NCI-H128 (cell line): ENCODE results near the gene S100PBP.

Source experiments
- DNase-seq: peaks from one replicate; lab custom pipeline; 2025; ENCODE audit not compliant: unreplicated experiment; lab: John Stamatoyannopoulos, UW

The S100PBP gene

GRCh38 chr1:32886828-32887414 is 69.5 kb downstream of the S100PBP start:
- DNase-seq: no peak

- no peak for DNase-seq
These were observed 70.2 kb downstream of the S100PBP start for GRCh38 chr1:32887623-32888022.

DNA sequence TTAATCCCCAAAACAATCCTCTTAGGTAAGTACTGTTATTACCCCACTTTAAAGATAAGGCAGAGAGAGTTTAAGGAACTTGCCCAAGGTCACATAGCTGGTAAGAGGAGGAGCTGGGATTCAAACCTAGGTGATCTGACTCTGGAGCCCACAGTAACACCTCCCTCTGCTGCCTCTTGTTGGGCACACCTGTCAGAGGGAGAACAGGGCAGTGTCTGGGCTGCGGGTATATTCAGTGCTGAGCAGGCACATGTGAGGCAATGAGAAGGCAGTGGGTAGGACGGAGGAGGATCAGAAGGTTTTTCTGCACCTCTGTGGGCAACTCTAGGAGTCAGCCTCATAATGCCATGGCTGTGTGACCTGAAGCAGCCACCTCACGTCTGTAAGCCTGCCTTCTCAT is 70.7 kb downstream of the S100PBP start:
- no peak for DNase-seq

DNA sequence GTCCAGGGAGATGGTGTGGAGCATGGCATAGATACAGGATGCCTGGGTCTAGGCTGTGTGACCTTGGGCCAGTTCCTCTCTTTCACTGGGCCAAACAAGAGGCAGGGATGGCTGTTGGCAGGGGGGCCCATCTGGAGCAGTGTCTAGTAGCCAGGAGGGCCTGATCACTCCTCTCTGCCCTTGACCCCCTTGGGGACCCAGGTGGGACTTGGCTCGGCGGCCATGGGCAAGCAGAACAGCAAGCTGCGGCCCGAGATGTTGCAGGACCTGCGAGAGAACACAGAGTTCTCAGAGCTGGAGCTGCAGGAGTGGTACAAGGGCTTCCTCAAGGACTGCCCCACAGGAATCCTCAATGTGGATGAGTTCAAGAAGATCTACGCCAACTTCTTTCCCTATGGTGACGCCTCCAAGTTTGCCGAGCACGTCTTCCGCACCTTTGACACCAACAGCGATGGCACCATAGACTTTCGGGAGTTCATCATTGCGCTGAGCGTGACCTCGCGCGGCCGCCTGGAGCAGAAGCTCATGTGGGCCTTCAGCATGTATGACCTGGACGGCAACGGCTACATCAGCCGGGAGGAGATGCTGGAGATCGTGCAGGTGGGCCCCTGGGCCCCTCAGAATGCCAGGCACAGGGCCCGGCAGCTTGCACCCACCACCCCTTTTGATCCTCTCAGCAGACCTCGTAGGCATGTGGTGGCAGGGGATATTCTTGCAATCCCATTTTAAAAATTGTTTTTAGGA is 71.4 kb downstream of the S100PBP start:
- no peak for DNase-seq

DNA sequence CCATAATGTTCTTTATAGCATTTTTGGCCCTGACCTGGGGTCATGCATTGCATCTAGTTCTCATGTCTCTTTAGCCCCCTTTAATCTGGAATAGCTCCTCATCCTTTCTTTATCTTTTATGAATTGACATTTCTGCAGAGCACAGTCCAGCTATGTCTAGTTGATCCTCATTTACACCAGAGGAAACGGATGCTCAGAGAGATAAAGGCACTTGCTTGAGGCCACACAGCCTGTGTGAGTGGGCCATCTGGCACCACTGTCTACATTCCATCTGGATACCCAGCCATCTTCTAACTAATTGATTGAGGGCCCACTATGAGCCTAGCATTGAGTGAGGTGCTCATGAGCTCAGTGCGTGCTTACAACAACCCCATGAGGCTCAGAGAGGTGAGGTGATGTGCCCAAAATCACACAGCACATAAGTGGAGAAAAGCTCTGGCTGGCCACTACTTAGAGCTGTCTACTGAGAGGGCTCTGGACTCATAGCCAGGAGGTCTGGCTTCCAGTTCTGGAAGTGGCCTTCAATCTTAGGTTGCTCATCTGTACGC is 72.4 kb downstream of the S100PBP start:
- DNase-seq: no peak

- no peak for DNase-seq
These were observed 73.2 kb downstream of the S100PBP start for GRCh38 chr1:32890516-32891240.

GRCh38 chr1:32891241-32891570 is 73.8 kb downstream of the S100PBP start:
- DNase-seq: no peak

DNA sequence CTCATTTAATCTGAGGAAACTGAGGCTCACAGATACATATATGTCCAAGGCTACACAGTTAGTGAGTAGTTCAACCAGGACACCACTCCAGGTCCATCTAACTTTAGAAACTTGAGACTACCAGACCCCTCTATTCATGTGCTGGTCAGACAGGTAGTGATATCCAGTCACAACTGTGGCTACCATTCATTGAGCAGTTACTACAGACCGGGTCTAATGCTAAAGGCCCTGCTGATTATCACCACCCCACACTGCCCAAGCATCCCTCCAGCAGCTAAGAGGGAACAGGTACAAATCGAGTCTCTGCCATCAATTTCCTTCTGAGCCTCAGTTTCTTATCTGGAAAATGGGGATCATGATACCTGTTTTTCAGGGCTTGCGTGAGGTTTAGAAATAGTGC is 74.2 kb downstream of the S100PBP start:
- DNase-seq: no peak

DNA sequence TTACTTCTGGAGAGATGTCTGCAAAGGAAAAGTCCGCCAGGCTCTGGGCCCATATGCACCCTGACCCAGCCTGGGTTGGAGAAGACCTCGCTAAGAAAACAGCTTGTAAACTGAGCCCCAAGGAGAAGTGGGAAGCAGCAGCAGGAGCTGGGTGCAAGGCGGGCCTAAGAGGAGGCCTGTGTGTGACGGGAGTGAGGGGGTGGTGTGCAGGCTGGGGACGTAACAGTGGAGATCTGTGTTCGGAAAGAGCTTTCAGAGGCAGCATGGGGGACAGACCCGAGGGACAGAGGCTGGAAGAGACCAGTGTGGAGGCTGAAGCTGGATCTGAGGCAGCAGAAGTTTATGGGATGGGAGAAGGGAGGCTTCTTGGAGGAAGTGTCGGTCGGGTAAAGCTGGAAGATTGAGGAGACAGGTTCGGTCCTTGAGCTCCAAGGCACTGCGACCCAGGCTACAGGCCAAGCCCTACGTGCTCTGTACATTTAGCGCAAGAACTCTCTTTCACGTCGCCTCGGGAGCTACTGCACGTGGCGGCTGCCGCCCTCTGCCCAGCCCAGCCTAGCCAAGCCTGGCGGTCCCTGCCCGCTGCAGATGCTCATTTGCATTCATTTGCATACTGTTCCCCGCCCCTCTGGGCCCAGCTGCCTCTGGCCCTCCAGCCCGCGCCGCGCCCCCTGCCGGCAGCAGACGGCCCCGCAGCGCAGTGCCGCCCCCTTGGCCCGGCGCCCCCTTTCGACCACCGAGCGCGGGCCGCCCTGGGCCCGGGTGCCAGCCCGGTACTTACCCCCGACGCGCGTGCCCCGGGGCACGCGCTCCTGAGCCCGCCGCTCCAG is 75.1 kb downstream of the S100PBP start:
- DNase-seq: no peak

DNA sequence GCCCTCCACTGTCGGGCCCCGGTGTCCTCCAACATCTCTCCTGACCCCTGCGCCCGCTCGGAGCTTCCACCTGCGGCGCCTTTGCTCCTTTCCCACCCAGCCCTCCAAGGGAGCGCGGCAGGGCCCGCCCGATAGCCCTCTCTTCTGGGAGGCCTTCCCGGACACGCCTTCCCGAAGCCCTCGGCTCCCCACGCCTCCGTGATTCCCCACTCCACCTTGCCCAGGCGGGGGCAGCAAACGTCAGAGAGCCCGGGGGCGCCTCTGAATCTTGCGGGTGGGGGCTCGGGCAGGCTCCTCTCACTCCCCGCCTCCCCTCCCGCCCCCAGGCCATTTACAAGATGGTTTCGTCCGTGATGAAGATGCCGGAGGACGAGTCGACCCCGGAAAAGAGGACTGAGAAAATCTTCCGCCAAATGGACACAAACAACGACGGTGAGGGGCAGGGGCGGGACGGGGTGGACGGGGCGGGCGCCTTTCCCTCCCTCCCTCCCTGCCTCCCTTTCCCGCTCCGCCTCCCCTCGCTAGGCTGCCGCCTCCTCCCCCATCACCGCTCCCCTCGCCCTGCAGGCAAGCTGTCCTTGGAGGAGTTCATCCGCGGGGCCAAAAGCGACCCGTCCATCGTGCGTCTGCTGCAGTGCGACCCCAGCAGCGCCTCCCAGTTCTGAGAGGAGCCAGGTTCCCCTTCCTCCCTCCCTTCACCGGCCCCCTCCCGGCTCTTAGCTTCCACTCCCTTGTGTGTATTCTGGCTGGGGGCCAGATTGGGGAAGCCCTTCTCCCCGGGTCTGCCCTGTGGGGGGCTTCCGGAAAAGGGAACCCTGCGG is 76.0 kb downstream of the S100PBP start:
- DNase-seq: no peak

- no peak for DNase-seq
These were observed 76.7 kb downstream of the S100PBP start for GRCh38 chr1:32894019-32894600.

GRCh38 chr1:32894681-32895080 is 77.2 kb downstream of the S100PBP start:
- no peak for DNase-seq

- DNase-seq: no peak
These were observed 78.1 kb downstream of the S100PBP start for GRCh38 chr1:32895325-32896215.

DNA sequence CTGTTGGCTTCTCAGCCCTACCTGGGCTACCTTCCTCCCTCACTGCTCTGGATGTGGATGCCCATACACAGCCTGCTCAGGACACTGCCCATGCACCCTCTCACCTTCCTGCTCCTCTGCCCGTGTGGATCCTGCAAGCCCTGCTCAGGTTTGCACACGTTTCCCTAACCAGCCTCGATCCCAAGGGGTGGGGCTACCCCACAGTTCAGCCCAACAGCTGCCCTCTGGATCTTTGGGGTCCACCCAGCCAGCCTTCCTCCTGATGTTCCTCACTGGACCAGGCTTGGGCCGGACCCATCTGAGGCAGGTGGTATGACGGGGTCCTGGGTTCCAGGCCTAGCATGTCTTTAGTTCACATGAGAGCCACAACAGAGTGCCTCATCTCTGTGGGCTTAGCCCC is 79.0 kb downstream of the S100PBP start:
- DNase-seq: no peak

GRCh38 chr1:32897082-32898049 is 79.9 kb downstream of the S100PBP start:
- DNase-seq: no peak

- DNase-seq: no peak
These were observed 80.6 kb downstream of the S100PBP start for GRCh38 chr1:32898056-32898455.

DNA sequence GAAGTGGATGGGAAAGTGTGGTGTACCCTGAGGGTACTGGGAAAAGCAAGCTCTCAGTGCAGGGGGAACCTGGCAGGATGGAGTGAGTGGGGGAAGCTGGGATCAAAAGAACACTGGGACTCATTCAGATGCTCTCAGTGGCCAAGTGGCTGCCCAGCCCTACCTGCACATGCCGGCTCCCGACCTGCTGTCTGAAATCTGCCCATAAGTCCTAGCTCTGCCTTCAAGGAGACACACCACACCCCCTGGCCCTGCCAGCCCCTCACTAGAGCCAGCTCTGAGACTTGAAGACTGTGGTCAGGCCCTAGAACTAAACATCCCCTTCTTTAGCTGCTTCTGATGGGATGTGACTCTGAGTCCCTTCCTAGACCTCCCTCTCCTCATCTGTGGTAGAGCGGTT is 81.5 kb downstream of the S100PBP start:
- no peak for DNase-seq
